ENCODE data around the gene RABL2B.

RABL2B gene

GRCh38 chr22:50737728-50738648 is 45.4 kb downstream of the RABL2B start, which contains the start of gene ACR:
Gene ACR (plus strand): TSS chr22:50738204. CDS start chr22:50738236, 32 bp downstream.
- DNase-seq: no peak

DNA sequence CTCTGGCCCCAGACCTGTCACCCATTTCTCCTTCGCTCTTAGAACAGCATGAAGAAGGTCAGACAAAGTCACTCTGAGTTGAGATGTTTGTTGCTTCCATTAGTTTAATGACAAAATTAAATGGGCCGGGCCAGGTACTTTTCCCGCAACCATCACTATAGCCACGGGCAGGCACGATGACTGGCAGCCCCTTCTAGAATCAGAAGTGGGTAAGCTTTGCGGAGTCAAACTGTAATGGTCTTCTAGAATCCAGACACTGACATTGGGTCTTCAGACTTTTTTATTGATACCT is 47.8 kb downstream of the RABL2B start:
- DNase-seq: no peak

DNA sequence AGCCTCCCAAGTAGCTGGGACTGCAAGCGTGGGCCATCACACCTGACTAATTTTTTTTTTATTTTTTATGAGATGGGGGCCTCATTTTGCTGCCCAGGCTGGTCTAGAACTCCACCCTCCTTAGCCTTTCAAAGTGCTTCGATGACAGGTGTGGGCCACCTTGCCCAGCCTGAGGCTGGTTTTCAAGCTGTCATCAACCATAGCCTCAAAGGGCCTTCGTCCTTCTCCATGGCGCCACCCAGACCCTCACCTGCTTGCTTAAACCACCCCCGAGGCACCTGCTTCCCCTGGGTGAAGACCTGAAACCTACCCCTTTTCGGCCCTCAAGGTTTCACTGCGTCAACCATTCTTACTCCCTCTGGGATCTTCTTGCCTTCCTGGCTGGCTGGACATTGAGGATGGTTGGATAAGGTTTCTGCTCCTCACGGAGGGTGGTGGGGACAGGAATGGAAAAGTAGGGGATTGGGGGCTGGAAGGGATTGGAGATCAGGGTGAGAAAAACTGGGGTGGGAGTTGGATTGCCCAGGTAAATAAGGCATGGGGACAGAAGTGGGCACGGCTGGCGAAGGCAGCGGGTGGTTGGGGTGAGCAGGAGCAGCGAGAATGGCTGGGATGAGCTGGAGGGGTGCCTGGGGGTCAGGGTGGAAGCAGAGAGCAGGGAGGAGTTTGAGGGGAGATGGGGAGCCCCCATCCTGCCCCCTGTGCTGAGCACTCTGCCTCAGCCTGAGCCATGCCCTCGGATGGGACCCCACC is 48.3 kb downstream of the RABL2B start:
- no peak for DNase-seq

GRCh38 chr22:50734343-50734771 is 49.1 kb downstream of the RABL2B start:
- DNase-seq: no peak

DNA sequence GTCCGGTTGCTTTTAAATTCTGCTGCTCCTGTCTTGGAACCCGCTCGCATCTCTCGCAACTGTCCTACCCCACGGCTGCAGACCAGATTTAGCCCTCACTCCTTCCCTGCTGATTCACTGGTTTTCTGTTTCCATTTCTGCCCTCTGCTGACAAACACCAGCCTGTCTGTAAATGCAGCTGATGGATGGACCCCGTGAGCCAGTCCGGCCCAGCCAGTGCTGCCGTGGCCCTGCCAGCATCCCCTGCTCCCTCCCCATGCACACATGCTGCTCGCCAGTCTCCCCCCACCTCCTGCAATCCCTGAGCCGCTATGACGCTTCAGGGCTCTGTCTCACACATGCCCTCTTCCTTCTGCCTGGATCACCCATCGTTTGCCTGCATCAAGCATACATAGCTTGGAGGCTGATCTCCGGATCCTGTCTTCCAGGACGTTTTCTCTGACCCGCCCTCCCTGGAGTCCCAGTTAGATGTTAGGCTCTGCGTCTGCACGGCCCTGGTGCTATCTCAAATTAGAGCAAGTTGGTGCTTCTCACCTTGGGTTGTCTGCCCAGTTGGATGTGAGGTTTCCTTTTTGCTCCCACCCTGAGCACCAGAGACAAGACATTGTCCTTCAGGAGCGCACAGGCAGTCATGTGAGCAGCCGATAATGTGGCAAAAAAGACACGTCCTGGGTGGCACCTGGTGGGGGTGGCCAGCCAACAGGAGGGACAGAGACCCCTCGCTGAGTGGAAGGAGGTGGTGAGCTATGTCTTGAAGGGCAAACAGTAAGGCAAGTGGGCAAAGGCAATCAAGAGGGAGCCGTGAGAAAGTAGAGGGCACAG is 49.7 kb downstream of the RABL2B start:
- DNase-seq: no peak

GRCh38 chr22:50732681-50733080 is 50.8 kb downstream of the RABL2B start:
- DNase-seq: no peak

DNA sequence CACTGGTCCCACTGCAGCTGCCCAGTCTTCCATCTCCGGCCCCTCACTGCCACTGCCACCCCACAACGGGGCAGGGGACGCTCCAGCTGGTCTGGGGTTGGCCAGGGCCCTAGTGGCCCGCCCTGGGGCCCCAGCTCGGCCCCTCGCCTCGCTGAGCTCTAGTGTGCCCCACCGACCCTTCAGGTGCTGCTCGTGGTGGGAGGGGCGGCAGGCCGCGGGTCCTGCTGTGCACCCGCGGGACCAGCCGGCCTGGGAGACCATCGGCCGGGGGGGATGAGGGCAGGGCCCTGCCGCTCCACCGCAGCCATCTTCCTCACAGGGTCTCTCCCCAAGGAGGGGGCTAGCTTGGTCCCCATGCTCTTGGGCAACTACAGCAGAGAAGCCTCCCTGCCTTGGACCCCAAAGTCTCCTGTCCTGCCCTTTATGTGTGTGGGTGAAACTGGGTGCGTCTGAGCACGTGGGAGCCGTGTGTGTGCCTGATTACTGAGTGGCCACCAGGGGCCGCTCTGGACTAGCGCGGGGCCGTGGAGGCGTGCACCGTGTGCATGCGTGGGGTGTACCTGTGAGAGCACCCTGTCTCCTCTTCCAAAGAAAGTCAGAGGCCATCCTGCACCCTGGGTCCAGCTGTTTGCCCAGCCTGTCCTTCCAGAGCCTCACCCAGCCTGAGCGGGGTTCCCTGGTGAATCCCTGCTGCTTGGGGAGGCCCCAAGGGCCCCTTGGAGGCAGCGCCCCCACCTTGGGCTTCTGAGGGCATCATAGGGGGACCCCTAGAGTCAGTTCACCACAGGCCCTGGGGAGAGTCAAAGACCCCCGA is 51.4 kb downstream of the RABL2B start:
- DNase-seq: peak; percentile 69

DNA sequence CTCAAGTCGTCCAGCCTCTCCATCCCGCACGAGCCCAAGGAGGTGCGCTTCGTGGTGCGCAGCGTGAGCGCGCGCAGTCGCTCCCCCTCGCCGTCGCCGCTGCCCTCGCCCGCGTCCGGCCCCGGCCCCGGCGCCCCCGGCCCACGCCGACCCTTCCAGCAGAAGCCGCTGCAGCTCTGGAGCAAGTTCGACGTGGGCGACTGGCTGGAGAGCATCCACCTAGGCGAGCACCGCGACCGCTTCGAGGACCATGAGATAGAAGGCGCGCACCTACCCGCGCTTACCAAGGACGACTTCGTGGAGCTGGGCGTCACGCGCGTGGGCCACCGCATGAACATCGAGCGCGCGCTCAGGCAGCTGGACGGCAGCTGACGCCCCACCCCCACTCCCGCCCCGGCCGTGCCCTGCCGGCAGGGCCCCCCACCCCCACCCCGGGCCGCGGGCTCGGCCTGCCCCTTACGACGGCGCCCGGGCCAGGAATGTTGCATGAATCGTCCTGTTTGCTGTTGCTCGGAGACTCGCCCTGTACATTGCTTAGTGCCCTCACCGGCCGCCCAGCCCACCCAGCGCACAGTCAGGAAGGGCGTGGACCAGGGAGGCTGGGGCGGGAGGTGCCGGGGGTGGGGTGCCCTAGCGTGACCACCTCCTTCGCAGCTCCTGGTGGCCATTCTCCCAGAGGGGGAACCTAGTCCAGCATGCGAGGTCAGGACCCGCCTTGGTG is 52.3 kb downstream of the RABL2B start:
- DNase-seq: no peak

DNA sequence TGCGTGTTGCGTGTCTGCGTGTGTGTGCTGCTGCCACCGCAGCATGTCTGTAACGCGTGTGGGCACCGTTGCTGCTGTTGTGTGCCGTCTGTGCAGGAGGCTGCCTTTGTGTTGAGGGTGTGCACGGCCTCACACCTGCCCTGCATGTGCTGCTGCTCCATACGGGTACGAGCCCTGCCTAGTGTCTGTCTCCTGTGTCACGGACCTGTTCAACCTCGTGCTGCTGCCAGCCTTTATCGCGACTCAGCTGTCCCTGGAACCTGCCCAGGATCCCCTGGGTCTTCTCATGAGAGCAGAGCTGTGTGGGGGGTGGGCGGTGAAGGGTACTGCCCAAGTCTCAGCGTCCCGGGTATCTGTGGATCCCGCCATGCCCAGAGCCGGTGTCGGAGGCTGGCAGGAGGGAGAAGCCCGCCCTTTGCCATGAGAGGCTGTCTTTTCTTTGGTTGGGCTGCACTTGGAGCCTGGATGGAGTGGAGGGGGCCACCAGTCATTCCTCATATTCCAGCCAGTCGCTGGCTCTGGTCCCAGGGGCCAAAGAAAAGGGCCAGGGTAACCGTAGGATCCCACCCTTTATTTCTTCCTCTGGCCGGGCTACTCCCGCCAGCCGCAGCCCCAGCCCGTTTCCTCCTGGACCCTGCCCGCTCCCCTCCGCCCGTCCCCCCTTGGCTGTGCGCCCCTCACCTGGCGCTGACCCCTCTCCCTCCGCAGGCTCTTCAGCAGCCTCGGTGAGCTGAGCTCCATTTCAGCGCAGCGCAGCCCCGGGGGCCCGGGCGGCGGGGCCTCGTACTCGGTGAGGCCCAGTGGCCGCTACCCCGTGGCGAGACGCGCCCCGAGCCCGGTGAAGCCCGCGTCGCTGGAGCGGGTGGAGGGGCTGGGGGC is 53.2 kb downstream of the RABL2B start:
- DNase-seq: no peak

GRCh38 chr22:50729391-50730012 is 53.9 kb downstream of the RABL2B start:
- no peak for DNase-seq

GRCh38 chr22:50728523-50728931 is 54.9 kb downstream of the RABL2B start:
- no peak for DNase-seq

DNA sequence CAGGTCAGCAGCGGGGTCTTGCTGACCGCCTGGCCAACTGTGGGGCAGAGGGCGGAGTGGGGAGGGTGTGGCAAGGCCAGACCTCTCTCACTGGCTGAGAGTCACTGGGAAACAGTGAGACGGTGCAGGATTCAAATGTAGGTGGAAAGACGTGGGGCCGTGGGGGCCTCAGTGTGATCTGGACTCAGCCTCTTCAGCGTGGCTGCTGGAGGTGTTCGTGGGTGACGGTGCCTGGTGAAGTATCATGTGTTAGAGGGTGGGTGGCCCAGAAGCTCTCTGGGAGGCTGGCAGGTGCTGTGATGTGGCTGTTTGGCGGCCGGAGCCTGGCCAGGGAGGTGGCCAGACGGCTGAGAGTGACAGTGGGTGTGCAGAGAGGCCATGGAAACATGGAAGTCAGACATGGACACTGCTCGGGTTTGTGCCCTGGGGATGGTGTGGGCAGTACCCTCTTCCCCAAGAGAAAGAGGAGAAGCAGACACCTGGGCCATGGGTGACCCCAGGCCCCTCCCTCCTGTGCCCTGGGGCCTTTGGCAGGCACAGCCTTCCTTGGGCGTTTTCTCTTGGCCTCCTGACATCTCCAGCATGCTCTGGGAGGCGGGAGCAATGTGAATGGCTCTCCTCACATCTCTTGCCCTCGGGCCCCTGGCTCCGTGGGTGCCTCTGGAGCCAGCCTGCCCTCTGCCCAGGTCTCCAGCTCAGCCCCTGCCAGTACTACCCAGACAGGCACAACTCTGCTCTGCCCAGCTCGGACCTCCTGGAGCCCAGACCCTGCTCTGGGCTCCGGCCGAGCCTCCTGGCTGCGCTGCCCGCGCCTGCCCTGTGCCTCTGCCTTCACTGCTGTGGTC is 55.5 kb downstream of the RABL2B start:
- no peak for DNase-seq

- DNase-seq: no peak
Measured at GRCh38 chr22:50726643-50727340, 56.6 kb downstream of the RABL2B start.

DNA sequence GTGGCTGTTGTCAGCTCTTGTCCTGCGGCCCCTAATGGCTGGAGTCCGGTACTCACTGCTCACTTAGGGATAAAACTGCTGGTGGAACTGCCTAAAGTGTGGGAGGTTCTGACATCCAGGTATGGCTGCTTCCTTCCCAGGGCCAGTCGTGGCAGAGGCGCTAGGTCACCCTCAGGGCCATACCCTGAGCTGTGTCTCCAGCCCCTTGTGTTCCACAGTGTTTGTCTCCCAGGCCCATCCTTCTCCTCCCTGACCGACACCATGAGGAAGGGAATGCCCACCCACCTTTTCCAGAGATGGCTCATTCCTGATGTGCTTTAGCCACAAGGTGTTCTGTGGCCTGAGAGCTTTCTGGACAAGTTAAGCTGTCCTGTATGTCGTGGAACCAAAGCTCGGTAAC is 57.8 kb downstream of the RABL2B start:
- DNase-seq: no peak

GRCh38 chr22:50724616-50725015 is 58.8 kb downstream of the RABL2B start:
- no peak for DNase-seq

GRCh38 chr22:50723991-50724390 is 59.4 kb downstream of the RABL2B start:
- DNase-seq: no peak

DNA sequence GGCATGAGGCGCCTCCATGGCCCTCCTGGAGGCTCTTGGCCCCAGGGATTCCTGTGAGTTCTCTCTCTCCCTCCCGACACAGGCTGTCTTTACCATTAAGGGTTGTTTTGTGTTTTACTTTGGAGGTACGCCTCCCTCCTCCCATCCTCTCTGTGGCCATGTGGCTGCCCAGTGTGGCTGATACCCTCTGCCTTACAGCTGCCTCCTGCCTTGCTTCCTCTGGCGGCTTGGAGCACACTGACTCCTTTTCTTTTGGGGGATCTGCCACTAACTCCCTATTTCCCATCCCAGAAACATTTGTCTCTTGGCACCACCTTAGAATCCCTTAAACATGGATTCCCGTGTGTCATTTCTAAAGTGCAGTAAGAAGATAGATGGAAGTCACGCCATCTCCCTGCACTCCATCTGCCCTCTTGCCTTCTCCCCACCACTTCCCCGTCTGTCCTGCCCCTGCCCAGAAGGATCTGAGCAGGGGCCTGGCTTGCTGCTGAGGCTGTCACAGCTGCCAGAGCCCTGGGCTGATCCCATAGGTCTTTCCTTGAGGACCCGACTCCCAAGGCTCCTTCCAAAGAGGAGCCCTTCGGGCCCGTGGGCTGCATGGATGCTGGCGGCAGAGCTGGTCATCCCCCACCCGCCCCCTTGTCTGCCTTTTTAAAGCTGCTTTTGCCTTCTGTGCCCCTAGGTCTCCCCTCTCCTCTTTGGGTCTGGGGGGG is 60.6 kb downstream of the RABL2B start:
- DNase-seq: no peak
